ENCODE measurements around the gene DDR1.

DNA sequence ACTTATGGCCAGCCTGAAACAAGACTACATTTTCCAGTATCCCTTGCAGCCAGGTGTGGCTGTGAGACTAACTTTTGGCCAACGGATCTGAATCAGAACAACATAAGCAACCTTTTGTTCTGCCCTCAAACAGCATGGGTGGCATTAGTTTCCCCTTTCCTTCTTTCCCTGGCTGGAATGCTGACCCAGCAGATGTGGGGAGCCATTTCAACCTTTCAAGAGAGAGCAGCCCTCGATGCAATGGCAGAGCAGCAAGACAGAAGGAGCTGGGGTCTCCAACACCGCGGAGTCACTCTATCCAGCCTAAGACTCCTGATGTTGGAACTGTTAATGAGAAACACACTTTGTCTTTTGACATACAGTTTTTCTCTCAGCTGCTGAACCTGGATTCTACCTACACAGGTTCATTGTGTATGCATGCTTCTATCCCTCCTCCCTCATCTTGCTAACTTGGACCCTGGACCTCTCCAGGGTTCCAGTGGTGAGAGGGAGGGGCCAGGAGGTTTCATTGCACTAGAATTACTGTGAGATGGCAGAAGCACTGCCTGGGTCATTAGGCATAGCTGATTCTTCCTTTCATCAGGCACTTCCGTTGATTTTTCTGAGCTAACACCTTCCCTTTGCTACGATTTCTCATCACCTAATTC, 28.8 kb upstream of the DDR1 start:
- no peak for TF ChIP-seq SP1 (CRISPR knock-in tag; conservative IDR thresholded peaks at IDR 0.05)
- no peak for TF ChIP-seq CTCF (IDR thresholded peaks at IDR 0.05)
- TF ChIP-seq ATF3 (CRISPR knock-in tag; conservative IDR thresholded peaks at IDR 0.05) = no peak
- no peak for TF ChIP-seq IRF2 (CRISPR knock-in tag; IDR thresholded peaks at IDR 0.05; ENCODE audit: borderline replicate concordance, low read depth)
- no peak for TF ChIP-seq PREB (CRISPR knock-in tag; IDR thresholded peaks at IDR 0.05; ENCODE audit: borderline replicate concordance)
